Measurements from ENCODE around the gene TPSB2. TPM values are rescaled to one million over a fixed set of nuclear protein-coding genes. Genes with fewer than 3 reads are reported as not detected.

Gene TPSB2
- total and polyA plus RNA-seq, 4 donors = 0.46 to 154 (median 52.2) TPM

- no peak for TF ChIP-seq CTCF (IDR thresholded peaks at IDR 0.05; ENCODE audit: control extremely low read depth, extremely low read depth)
- H3K27me3 ChIP-seq (ENCODE audit: control insufficient read depth in 3 of 3, insufficient read depth in 3 of 3, low read length in 2 of 3) = no peaks in the 10 kb centered on the region
- 85 to 94% methylated on average over 23 of the region's 23 CpGs for WGBS, 2 donors
Measured at GRCh38 chr16:1210461-1210860, 19.5 kb downstream of the TPSB2 start.

GRCh38 chr16:1209081-1209480 lies 20.9 kb downstream of the TPSB2 start:
- H3K27ac ChIP-seq (ENCODE audit: low read depth in 1 of 2, low read length in 1 of 2) = no peak overlapping the region
- ATAC-seq (ENCODE audit: insufficient read depth, low FRiP score) (no peak), DNase-seq (no peak)
- no peak overlapping the region for H3K9ac ChIP-seq (ENCODE audit: insufficient read depth in 1 of 2, low read length in 2 of 2)
- H3K36me3 ChIP-seq (ENCODE audit: control insufficient read depth in 4 of 4, insufficient read depth in 4 of 4, low read length in 4 of 4) = peaks cover 0 to 1% (median 0%) of the 10 kb centered on the region in 4 donors
- H3K27me3 ChIP-seq (ENCODE audit: control insufficient read depth in 3 of 3, insufficient read depth in 3 of 3, low read length in 2 of 3) = no peaks in the 10 kb centered on the region
- peaks cover 0 to 3% (median 0%) of the 10 kb centered on the region in 4 donors for H3K9me3 ChIP-seq (ENCODE audit: control insufficient read depth in 4 of 4, insufficient read depth in 3 of 4, low read length in 3 of 4)
- no peak overlapping the region for H3K4me3 ChIP-seq
- no peaks in the 10 kb centered on the region for H3K4me1 ChIP-seq (ENCODE audit: control insufficient read depth in 5 of 5, insufficient read depth in 5 of 5, low read length in 5 of 5)
- TF ChIP-seq CTCF (IDR thresholded peaks at IDR 0.05; ENCODE audit: control extremely low read depth, extremely low read depth) = no peak
- 92 to 94% methylated on average over 43 of the region's 43 CpGs for WGBS, 2 donors

More at GRCh38 chr16:1210461-1210860, 19.5 kb downstream of the TPSB2 start:
- no peaks in the 10 kb centered on the region for H3K4me1 ChIP-seq (ENCODE audit: control insufficient read depth in 5 of 5, insufficient read depth in 5 of 5, low read length in 5 of 5)
- ATAC-seq (ENCODE audit: insufficient read depth, low FRiP score) = no peak
- H3K27ac ChIP-seq (ENCODE audit: low read depth in 1 of 2, low read length in 1 of 2) = no peak overlapping the region
- H3K9ac ChIP-seq (ENCODE audit: insufficient read depth in 1 of 2, low read length in 2 of 2) = no peak overlapping the region
- DNase-seq = no peak
- H3K9me3 ChIP-seq (ENCODE audit: control insufficient read depth in 4 of 4, insufficient read depth in 3 of 4, low read length in 3 of 4) = no peaks in the 10 kb centered on the region
- peaks cover 0 to 1% (median 0%) of the 10 kb centered on the region in 4 donors for H3K36me3 ChIP-seq (ENCODE audit: control insufficient read depth in 4 of 4, insufficient read depth in 4 of 4, low read length in 4 of 4)
- H3K4me3 ChIP-seq = no peak overlapping the region

GRCh38 chr16:1208239-1208830 lies 21.6 kb downstream of the TPSB2 start:
- H3K27me3 ChIP-seq (ENCODE audit: control insufficient read depth in 3 of 3, insufficient read depth in 3 of 3, low read length in 2 of 3) = no peaks in the 10 kb centered on the region
- peaks cover 0 to 1% (median 0%) of the 10 kb centered on the region in 4 donors for H3K36me3 ChIP-seq (ENCODE audit: control insufficient read depth in 4 of 4, insufficient read depth in 4 of 4, low read length in 4 of 4)
- ATAC-seq (ENCODE audit: insufficient read depth, low FRiP score) = no peak
- peaks cover 0 to 3% (median 0%) of the 10 kb centered on the region in 4 donors for H3K9me3 ChIP-seq (ENCODE audit: control insufficient read depth in 4 of 4, insufficient read depth in 3 of 4, low read length in 3 of 4)
- no peaks in the 10 kb centered on the region for H3K4me1 ChIP-seq (ENCODE audit: control insufficient read depth in 5 of 5, insufficient read depth in 5 of 5, low read length in 5 of 5)
- H3K9ac ChIP-seq (ENCODE audit: insufficient read depth in 1 of 2, low read length in 2 of 2) = no peak overlapping the region
- no peak overlapping the region for H3K4me3 ChIP-seq
- H3K27ac ChIP-seq (ENCODE audit: low read depth in 1 of 2, low read length in 1 of 2) = no peak overlapping the region
- TF ChIP-seq CTCF (IDR thresholded peaks at IDR 0.05; ENCODE audit: control extremely low read depth, extremely low read depth) = no peak
- WGBS, 2 donors = 84% methylated on average over 22 of the region's 22 CpGs
- DNase-seq = no peak

GRCh38 chr16:1206786-1207185 lies 23.2 kb downstream of the TPSB2 start:
- Histone ChIP-seq H3K36me3 (ENCODE audit: control insufficient read depth in 4 of 4, insufficient read depth in 4 of 4, low read length in 4 of 4) (no peaks in the 10 kb centered on the region), H3K27ac (ENCODE audit: low read depth in 1 of 2, low read length in 1 of 2) (no peak overlapping the region), H3K27me3 (ENCODE audit: control insufficient read depth in 3 of 3, insufficient read depth in 3 of 3, low read length in 2 of 3) (no peaks in the 10 kb centered on the region), H3K4me3 (no peak overlapping the region), H3K9me3 (ENCODE audit: control insufficient read depth in 4 of 4, insufficient read depth in 3 of 4, low read length in 3 of 4) (peaks cover 0 to 3% (median 0%) of the 10 kb centered on the region in 4 donors), H3K4me1 (ENCODE audit: control insufficient read depth in 5 of 5, insufficient read depth in 5 of 5, low read length in 5 of 5) (no peaks in the 10 kb centered on the region), H3K9ac (ENCODE audit: insufficient read depth in 1 of 2, low read length in 2 of 2) (no peak overlapping the region)
- DNase-seq (no peak), ATAC-seq (ENCODE audit: insufficient read depth, low FRiP score) (no peak)
- TF ChIP-seq CTCF (IDR thresholded peaks at IDR 0.05; ENCODE audit: control extremely low read depth, extremely low read depth) = no peak
- WGBS, 2 donors = 79% methylated on average over 13 to 16 of the region's 16 CpGs

Measured in lung (tissue), 12 donors.